HepG2 (cell line): Measurements from ENCODE around the gene MPP1. TPM values are rescaled to one million over a fixed set of nuclear protein-coding genes. Genes with fewer than 3 reads are reported as not detected.

Experiments
- ARID4A ChIP-seq: sonication (generic); formaldehyde crosslinking; IDR thresholded peaks from 2 replicates; pipeline ENCODE4 v1.5.0; 2020; ENCODE audit warnings: mild to moderate bottlenecking, missing genetic modification reagents, borderline replicate concordance
- CREM ChIP-seq, 2 experiments: sonication (generic) in 1 of 2; formaldehyde crosslinking in 1 of 2; IDR thresholded peaks; 2 replicates each; pipeline versions ENCODE4 v1.4.0 to v1.6.1; 2016 to 2020; ENCODE audit warnings: antibody characterized with exemption in 1 of 2, mild to moderate bottlenecking in 1 of 2, missing genetic modification reagents in 1 of 2
- ELF1 ChIP-seq: sonication (generic); formaldehyde crosslinking; IDR thresholded peaks from 2 replicates; pipeline ENCODE4 v1.4.0; 2020; ENCODE audit warnings: missing genetic modification reagents
- FOXP1 ChIP-seq, 2 experiments: fragments of 450-650 bp in 1 of 2; IDR thresholded peaks; 2 replicates each; pipeline ENCODE4 v1.6.1; 2017 to 2018; ENCODE audit warnings: antibody characterized with exemption in 1 of 2
- HDAC1 ChIP-seq: sonication (generic); formaldehyde crosslinking; IDR thresholded peaks from 2 replicates; pipeline ENCODE4 v1.5.1; 2020; ENCODE audit warnings: mild to moderate bottlenecking, missing genetic modification reagents
- HHEX ChIP-seq: IDR thresholded peaks from 2 replicates; pipeline ENCODE4 v1.6.1; 2016; ENCODE audit warnings: control low read depth
- KDM4B ChIP-seq: sonication (generic); formaldehyde crosslinking; IDR thresholded peaks from 2 replicates; pipeline ENCODE4 v1.4.0; 2020; ENCODE audit warnings: missing genetic modification reagents
- MED1 ChIP-seq: sonication (generic); formaldehyde crosslinking; IDR thresholded peaks from 2 replicates; pipeline ENCODE4 v1.4.0; 2020; ENCODE audit warnings: missing genetic modification reagents
- NR2F1 ChIP-seq, 2 experiments: fragments of 450-650 bp in 1 of 2; formaldehyde crosslinking in 1 of 2; IDR thresholded peaks; 2 replicates each; pipeline versions ENCODE4 v1.5.0 to v1.6.1; 2016 to 2020; ENCODE audit warnings: mild to moderate bottlenecking in 1 of 2, missing compliant biosample characterization in 1 of 2, missing genetic modification reagents in 1 of 2, moderate library complexity in 1 of 2
- NR2F6 ChIP-seq, 2 experiments: IDR thresholded peaks; 2 replicates each; pipeline ENCODE4 v1.6.1; 2016; ENCODE audit warnings: antibody characterized with exemption in 1 of 2, mild to moderate bottlenecking in 1 of 2
- RERE ChIP-seq: IDR thresholded peaks from 2 replicates; pipeline ENCODE4 v1.6.1; 2016; ENCODE audit warnings: low read depth, missing genetic modification reagents, missing compliant biosample characterization
- SOX13 ChIP-seq, 3 experiments: fragments of 450-650 bp in 1 of 3; sonication (generic) in 1 of 3; formaldehyde crosslinking in 1 of 3; IDR thresholded peaks in 2 of 3; conservative IDR thresholded peaks in 1 of 3; 2 replicates each; pipeline versions ENCODE4 v1.5.0 to v1.6.1; 2016 to 2020; ENCODE audit warnings: antibody characterized with exemption in 1 of 3, mild to moderate bottlenecking in 1 of 3, missing compliant biosample characterization in 1 of 3, missing genetic modification reagents in 1 of 3, moderate library complexity in 1 of 3
- TP53 ChIP-seq: sonication (generic); formaldehyde crosslinking; conservative IDR thresholded peaks from 2 replicates; pipeline ENCODE4 v1.4.0; 2020; ENCODE audit warnings: missing genetic modification reagents
- ZBTB2 ChIP-seq: sonication (generic); formaldehyde crosslinking; IDR thresholded peaks from 2 replicates; pipeline ENCODE4 v1.8.0; 2022; ENCODE audit warnings: low read depth, missing genetic modification reagents
- ZNF24 ChIP-seq: fragments of 450-650 bp; IDR thresholded peaks from 2 replicates; pipeline ENCODE4 v1.6.1; 2017; ENCODE audit warnings: antibody characterized with exemption, mild to moderate bottlenecking
- ZSCAN22 ChIP-seq: sonication (generic); formaldehyde crosslinking; IDR thresholded peaks from 2 replicates; pipeline ENCODE4 v1.4.0; 2020; ENCODE audit warnings: mild to moderate bottlenecking, missing genetic modification reagents
- polyA plus RNA-seq, 8 experiments: library from polyadenylated mRNA; depleted of rRNA in 3 of 8; stranded (reverse) in 7 of 8; unstranded in 1 of 8; fragments of >200 nt; fragmentation: Illumina TruSeq in 4 of 8; extraction: Trizol in 4 of 8; gene quantifications; 2 replicates each; pipeline versions ENCODE4 v1.2.1 to v1.2.3, GENCODE V29; 2011 to 2016; ENCODE audit warnings: low read depth in 4 of 8, missing spikeins in 1 of 8, mixed read lengths in 1 of 8; ENCODE audit not compliant: insufficient read depth in 1 of 8
- total RNA-seq, 5 experiments: library from RNA; depleted of rRNA; stranded (reverse); fragments of >200 nt; fragmentation: Illumina TruSeq; extraction: Trizol; gene quantifications; 2 replicates each; pipeline ENCODE4 v1.2.3, GENCODE V29; 2016; ENCODE audit warnings: low read depth in 1 of 5

MPP1 gene
- total and polyA plus RNA-seq, 2 of the 13 experiments (the other 11 are each of a cell fraction or from before 2014, with no cell fraction given), result 7.8 to 8.1 TPM

GRCh38 chrX:154799556-154800348, 5.5 kb downstream of the MPP1 start (continued):
- TF ChIP-seq RERE (CRISPR knock-in tag) (peak; percentile 69; the same call in 1 of the 2 replicates), NR2F1 (CRISPR knock-in tag; IDR thresholded peaks at IDR 0.05) (peak; percentile 15 to 70; a peak in 2 of 4 replicates), HHEX (peak; percentile 82), ARID4A (CRISPR knock-in tag) (peak; percentile 47; the same call in 1 of the 2 replicates), TP53 (CRISPR knock-in tag) (no peak), ZBTB2 (CRISPR knock-in tag) (no peak), CREM (IDR thresholded peaks at IDR 0.05) (peak; percentile 44; the same call in 1 of the 2 replicates), CREM (CRISPR knock-in tag; IDR thresholded peaks at IDR 0.05) (no peak), KDM4B (CRISPR knock-in tag) (no peak), ELF1 (peak; percentile 61; the same call in 1 of the 2 replicates), MED1 (CRISPR knock-in tag) (peak; percentile 12; the same call in 1 of the 2 replicates), ZSCAN22 (CRISPR knock-in tag) (no peak), ZNF24 (no peak), SOX13 (IDR thresholded peaks at IDR 0.05) (peak; percentile 29; the same call in 1 of the 2 replicates), SOX13 (CRISPR knock-in tag; conservative IDR thresholded peaks at IDR 0.05 in 1 of 2, IDR thresholded peaks at IDR 0.05 in 1 of 2) (peak in 1 of 2 experiments; percentile 76; a peak in 2 of 4 replicates), NR2F6 (IDR thresholded peaks at IDR 0.05) (peak; percentile 81), NR2F6 (CRISPR knock-in tag; IDR thresholded peaks at IDR 0.05) (peak; percentile 25), HDAC1 (CRISPR knock-in tag) (no peak), FOXP1 (IDR thresholded peaks at IDR 0.05) (no peak), FOXP1 (CRISPR knock-in tag; IDR thresholded peaks at IDR 0.05) (peak; percentile 52)
